RWPE2 (cell line): ENCODE results near the gene AGPS.

ENCODE experiments used
- ATAC-seq: fragments of 200-7000 bp; cut with Tn5 transposase; 3 replicates; pipeline ENCODE4 v1.9.1; 2021; ENCODE audit warnings: low read depth
- DNase-seq: peaks from one replicate; pipeline ENCODE4 v3.0.0-alpha.2; 2020; ENCODE audit warnings: low spot score
- H3K27ac ChIP-seq: fragments of 450-650 bp; 2 replicates; pipeline ENCODE4 v1.5.1; 2017; ENCODE audit warnings: mild to moderate bottlenecking; ENCODE audit not compliant: poor library complexity, severe bottlenecking
- H3K27me3 ChIP-seq: fragments of 250-450 bp; sonication (Bioruptor Pico); 2 replicates; pipeline ENCODE4 v1.5.1; 2021; ENCODE audit warnings: mild to moderate bottlenecking, moderate library complexity; ENCODE audit not compliant: insufficient read depth, poor library complexity, severe bottlenecking
- H3K36me3 ChIP-seq: fragments of 250-450 bp; sonication (Bioruptor Pico); 2 replicates; pipeline ENCODE4 v1.5.1; 2020; ENCODE audit warnings: low read depth, mild to moderate bottlenecking, moderate library complexity
- H3K4me1 ChIP-seq: fragments of 250-450 bp; sonication (Bioruptor Pico); 2 replicates; pipeline ENCODE4 v1.5.1; 2021; ENCODE audit warnings: mild to moderate bottlenecking, moderate library complexity; ENCODE audit not compliant: insufficient read depth, poor library complexity, severe bottlenecking
- H3K4me3 ChIP-seq: fragments of 250-450 bp; sonication (Bioruptor Pico); 2 replicates; pipeline ENCODE4 v1.5.1; 2021; ENCODE audit warnings: mild to moderate bottlenecking, moderate library complexity; ENCODE audit not compliant: severe bottlenecking
- H3K9me3 ChIP-seq: fragments of 250-450 bp; sonication (Bioruptor Pico); 2 replicates; pipeline ENCODE4 v1.5.1; 2021; ENCODE audit warnings: mild to moderate bottlenecking, moderate library complexity; ENCODE audit not compliant: severe bottlenecking
- CTCF ChIP-seq: fragments of 450-650 bp; IDR thresholded peaks from one replicate; pipeline ENCODE4 v1.5.1; 2017; ENCODE audit warnings: mild to moderate bottlenecking, moderate library complexity; ENCODE audit not compliant: poor library complexity, severe bottlenecking

Gene AGPS

GRCh38 chr2:177394594-177394973 lies 2.0 kb downstream of the AGPS start:
- H3K27ac ChIP-seq: no peak overlapping the region
- no peak for DNase-seq
- H3K4me3 ChIP-seq: no peak overlapping the region

GRCh38 chr2:177395351-177396065 lies 2.9 kb downstream of the AGPS start:
- H3K27me3 ChIP-seq: no peaks in the 10 kb centered on the region
- peaks cover 5% of the 10 kb centered on the region; the same call in 1 of the 2 replicates for H3K36me3 ChIP-seq
- peak overlapping the region; percentile 74 for H3K27ac ChIP-seq
- ATAC-seq (no peak), DNase-seq (no peak)
- H3K9me3 ChIP-seq: no peaks in the 10 kb centered on the region
- peaks cover 48% of the 10 kb centered on the region for H3K4me1 ChIP-seq
- H3K4me3 ChIP-seq: no peak overlapping the region
- TF ChIP-seq CTCF: no peak

More at GRCh38 chr2:177394594-177394973, 2.0 kb downstream of the AGPS start:
- Histone ChIP-seq H3K27me3 (no peaks in the 10 kb centered on the region), H3K9me3 (no peaks in the 10 kb centered on the region), H3K36me3 (peaks cover 5% of the 10 kb centered on the region; the same call in 1 of the 2 replicates), H3K4me1 (peaks cover 43% of the 10 kb centered on the region)
- ATAC-seq: no peak
- TF ChIP-seq CTCF: no peak

- no peak for TF ChIP-seq CTCF
- no peak for DNase-seq
- Histone ChIP-seq H3K9me3 (no peaks in the 10 kb centered on the region), H3K4me1 (peaks cover 43% of the 10 kb centered on the region), H3K27me3 (no peaks in the 10 kb centered on the region), H3K27ac (peak overlapping the region; percentile 74), H3K36me3 (no peaks in the 10 kb centered on the region), H3K4me3 (no peak overlapping the region)
- peak; percentile 53 for ATAC-seq
These were observed 4.3 kb downstream of the AGPS start for GRCh38 chr2:177396703-177397460.

- DNase-seq (no peak), ATAC-seq (peak; percentile 53)
- no peaks in the 10 kb centered on the region for H3K9me3 ChIP-seq
- no peak overlapping the region for H3K4me3 ChIP-seq
- no peaks in the 10 kb centered on the region for H3K27me3 ChIP-seq
- no peaks in the 10 kb centered on the region for H3K36me3 ChIP-seq
- H3K27ac ChIP-seq: peak overlapping the region; percentile 74
- peaks cover 43% of the 10 kb centered on the region for H3K4me1 ChIP-seq
- TF ChIP-seq CTCF: no peak
These were observed 5.1 kb downstream of the AGPS start for GRCh38 chr2:177397481-177398289.
